Measurements from ENCODE around the gene CDCP1. TPM values are rescaled to one million over a fixed set of nuclear protein-coding genes. Genes with fewer than 3 reads are reported as not detected.

The CDCP1 gene
- total RNA-seq, 4 donors from 2014 or later, result 1.2 to 6.4 (median 2.1) TPM

DNA sequence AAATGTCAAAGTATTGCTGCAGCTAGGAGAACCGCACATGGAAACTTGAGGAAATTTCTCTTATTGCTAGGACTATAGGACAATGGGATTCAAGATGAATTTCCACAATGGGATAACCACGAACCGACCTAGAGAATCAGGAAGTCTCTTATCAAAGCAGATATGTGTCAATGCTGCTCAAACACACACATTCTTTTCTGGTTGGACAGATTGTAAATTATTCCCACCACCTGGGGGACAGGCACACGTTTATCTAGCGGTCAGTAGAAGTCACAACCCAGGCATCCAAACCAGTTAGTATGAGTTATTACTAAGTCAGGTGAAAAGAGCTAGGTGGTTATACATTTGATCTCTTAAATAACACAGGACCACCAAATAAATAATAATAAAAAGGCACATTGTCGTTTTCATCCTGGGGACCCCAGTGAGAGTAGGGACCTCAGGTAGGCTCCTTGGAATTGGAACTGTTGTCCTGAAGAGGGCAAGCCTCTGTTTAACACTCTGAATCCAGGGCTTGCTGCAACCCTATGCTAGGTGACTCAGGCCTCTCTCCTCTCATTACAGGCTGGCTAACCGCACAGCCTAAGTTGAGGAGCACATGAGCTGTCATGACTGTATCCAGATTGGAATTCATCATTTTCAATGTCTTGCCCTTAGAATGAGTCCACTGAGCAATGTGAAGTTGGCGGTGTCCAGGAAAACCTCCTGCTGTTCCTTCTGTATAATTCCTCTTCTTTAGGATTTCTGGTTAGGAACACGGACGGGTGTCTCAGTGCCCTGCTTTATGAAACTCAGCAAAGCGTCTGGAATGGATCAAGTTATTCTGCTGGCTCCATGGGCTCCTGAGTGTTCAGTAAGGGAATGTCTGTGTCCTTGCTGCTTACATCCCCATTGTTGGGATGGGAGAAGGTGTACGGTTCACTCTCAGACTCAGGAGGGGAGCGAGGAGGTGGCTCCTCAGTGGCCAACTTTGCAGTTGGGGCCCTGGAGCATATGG, 61.1 kb downstream of the CDCP1 start:
- WGBS, result 89% methylated on average over 12 of the region's 13 CpGs
- Histone ChIP-seq H3K4me1 (peaks cover 0 to 6% (median 0%) of the 10 kb centered on the region in 4 donors), H3K36me3 (no peaks in the 10 kb centered on the region), H3K4me3 (no peak overlapping the region), H3K9me3 (no peaks in the 10 kb centered on the region), H3K27ac (replicated peaks in 1 of 4) (no peak overlapping the region), H3K27me3 (no peaks in the 10 kb centered on the region)
- DNase-seq (ENCODE audit: extremely low spot score), result no peak
- TF ChIP-seq POLR2AphosphoS5 (IDR thresholded peaks at IDR 0.05) (no peak), POLR2A (IDR thresholded peaks at IDR 0.05; ENCODE audit: low read depth) (no peak), EP300 (IDR thresholded peaks at IDR 0.05) (no peak)
- TF ChIP-seq, protein P1, sequence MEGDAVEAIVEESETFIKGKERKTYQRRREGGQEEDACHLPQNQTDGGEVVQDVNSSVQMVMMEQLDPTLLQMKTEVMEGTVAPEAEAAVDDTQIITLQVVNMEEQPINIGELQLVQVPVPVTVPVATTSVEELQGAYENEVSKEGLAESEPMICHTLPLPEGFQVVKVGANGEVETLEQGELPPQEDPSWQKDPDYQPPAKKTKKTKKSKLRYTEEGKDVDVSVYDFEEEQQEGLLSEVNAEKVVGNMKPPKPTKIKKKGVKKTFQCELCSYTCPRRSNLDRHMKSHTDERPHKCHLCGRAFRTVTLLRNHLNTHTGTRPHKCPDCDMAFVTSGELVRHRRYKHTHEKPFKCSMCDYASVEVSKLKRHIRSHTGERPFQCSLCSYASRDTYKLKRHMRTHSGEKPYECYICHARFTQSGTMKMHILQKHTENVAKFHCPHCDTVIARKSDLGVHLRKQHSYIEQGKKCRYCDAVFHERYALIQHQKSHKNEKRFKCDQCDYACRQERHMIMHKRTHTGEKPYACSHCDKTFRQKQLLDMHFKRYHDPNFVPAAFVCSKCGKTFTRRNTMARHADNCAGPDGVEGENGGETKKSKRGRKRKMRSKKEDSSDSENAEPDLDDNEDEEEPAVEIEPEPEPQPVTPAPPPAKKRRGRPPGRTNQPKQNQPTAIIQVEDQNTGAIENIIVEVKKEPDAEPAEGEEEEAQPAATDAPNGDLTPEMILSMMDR (IDR thresholded peaks at IDR 0.05), result no peak
- intact Hi-C loops (cut with DNase I), result no loop called here

DNA sequence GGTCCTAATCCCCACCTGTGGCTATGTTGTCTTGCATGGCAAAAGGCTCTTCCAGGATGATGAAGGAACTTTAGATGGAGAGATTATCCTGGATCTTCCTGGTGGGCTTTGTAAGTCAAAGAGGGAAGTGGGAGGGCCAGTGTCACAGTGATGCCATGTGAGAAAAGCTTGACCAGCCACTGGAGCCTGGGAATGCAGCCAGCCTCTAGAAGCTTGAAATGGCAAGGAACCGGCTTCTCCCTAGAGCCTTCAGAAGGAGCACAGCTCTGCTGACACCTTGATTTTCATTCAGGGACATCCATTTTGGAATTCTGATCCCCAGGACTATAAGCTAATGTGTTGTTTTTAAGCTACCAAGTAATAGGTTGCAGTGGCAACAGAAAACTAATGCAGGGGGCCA, 61.8 kb downstream of the CDCP1 start:
- Histone ChIP-seq H3K27me3 (no peaks in the 10 kb centered on the region), H3K36me3 (no peaks in the 10 kb centered on the region), H3K4me1 (peaks cover 0 to 6% (median 0%) of the 10 kb centered on the region in 4 donors), H3K27ac (replicated peaks in 1 of 4) (no peak overlapping the region), H3K9me3 (no peaks in the 10 kb centered on the region), H3K4me3 (no peak overlapping the region)
- TF ChIP-seq POLR2AphosphoS5 (IDR thresholded peaks at IDR 0.05), result no peak
- no peak for TF ChIP-seq EP300 (IDR thresholded peaks at IDR 0.05)
- TF ChIP-seq, protein P1 (IDR thresholded peaks at IDR 0.05), result no peak
- no peak for TF ChIP-seq POLR2A (IDR thresholded peaks at IDR 0.05; ENCODE audit: low read depth)
- no peak for DNase-seq (ENCODE audit: extremely low spot score)
- WGBS, result 75% methylated on average over 1 of the region's 1 CpG
- intact Hi-C loops (cut with DNase I), result no loop called here

DNA sequence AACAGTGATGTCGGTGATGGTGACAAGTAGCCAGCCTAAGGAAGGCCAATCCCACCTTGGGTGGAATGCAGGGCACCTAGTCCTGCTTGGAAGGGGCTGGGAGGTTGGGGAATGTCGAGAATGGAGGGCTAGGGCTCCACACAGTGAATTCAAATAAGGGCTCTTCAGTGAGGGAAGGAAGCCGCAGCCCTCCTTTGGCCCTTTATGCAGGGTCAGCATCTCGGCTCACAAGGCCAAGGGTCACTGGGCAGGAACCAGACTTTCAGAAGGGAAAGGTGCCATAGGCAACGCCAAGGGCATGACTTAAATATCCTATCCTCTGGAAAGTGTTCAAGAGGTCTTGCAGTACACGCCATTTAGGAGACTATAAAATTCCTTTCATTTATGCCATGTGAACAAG, 63.2 kb downstream of the CDCP1 start:
- no peaks in the 10 kb centered on the region for H3K4me1 ChIP-seq
- no peak overlapping the region for H3K4me3 ChIP-seq
- no peaks in the 10 kb centered on the region for H3K36me3 ChIP-seq
- no peaks in the 10 kb centered on the region for H3K27me3 ChIP-seq
- no peaks in the 10 kb centered on the region for H3K9me3 ChIP-seq
- DNase-seq (ENCODE audit: extremely low spot score), result no peak
- 95% methylated on average over 4 of the region's 6 CpGs for WGBS
- intact Hi-C loops (cut with DNase I), result no loop called here
- no peak overlapping the region for H3K27ac ChIP-seq (replicated peaks in 1 of 4)
- no peak for TF ChIP-seq POLR2A (IDR thresholded peaks at IDR 0.05; ENCODE audit: low read depth)
- TF ChIP-seq POLR2AphosphoS5 (IDR thresholded peaks at IDR 0.05), result no peak
- TF ChIP-seq EP300 (IDR thresholded peaks at IDR 0.05), result no peak
- TF ChIP-seq, protein P1 (IDR thresholded peaks at IDR 0.05), result no peak

DNA sequence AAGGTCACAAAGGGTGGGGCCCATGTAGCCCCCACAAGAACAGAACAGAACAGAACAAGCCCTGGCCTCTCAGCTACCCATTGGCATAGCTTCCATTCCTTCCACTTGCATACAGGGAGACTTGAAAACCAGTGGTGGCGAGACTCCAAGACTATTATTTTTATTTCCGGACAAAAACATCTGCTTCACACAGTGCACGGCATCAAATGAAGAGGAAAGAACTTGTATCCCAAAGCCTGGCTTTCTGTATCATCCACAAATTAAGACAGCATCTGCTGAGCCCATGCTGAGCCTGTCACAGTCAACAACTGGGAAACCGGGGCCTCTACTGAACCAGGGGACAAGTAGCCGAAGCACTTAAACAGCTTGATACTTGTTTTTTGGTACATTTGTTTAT, 64.0 kb downstream of the CDCP1 start:
- WGBS, result 70% methylated on average over 5 of the region's 5 CpGs
- no peaks in the 10 kb centered on the region for H3K36me3 ChIP-seq
- DNase-seq (ENCODE audit: extremely low spot score), result no peak
- no peaks in the 10 kb centered on the region for H3K9me3 ChIP-seq
- H3K4me1 ChIP-seq, result no peaks in the 10 kb centered on the region
- intact Hi-C loops (cut with DNase I), result no loop called here
- H3K27ac ChIP-seq (replicated peaks in 1 of 4), result no peak overlapping the region
- no peaks in the 10 kb centered on the region for H3K27me3 ChIP-seq
- no peak overlapping the region for H3K4me3 ChIP-seq
- no peak for TF ChIP-seq EP300 (IDR thresholded peaks at IDR 0.05)
- TF ChIP-seq, protein P1 (IDR thresholded peaks at IDR 0.05), result no peak
- no peak for TF ChIP-seq POLR2A (IDR thresholded peaks at IDR 0.05; ENCODE audit: low read depth)
- TF ChIP-seq POLR2AphosphoS5 (IDR thresholded peaks at IDR 0.05), result no peak
